Ramos (cell line): ENCODE data around the gene KLHL1.

Experiments used
- in situ Hi-C: fragments of 300-500 bp; cut with MboI; formaldehyde crosslinking; loops from one replicate; pipeline ENCODE4 v1.14.3; 2022; ENCODE audit warnings: low sequenced_read_pairs; ENCODE audit not compliant: unreplicated experiment

KLHL1 gene

GRCh38 chr13:69721631-69722030 is 386.6 kb downstream of the KLHL1 start:
- in situ Hi-C loops = no loop called here

- in situ Hi-C loops = no loop called here
These were observed 387.8 kb downstream of the KLHL1 start for GRCh38 chr13:69720278-69720983.

DNA sequence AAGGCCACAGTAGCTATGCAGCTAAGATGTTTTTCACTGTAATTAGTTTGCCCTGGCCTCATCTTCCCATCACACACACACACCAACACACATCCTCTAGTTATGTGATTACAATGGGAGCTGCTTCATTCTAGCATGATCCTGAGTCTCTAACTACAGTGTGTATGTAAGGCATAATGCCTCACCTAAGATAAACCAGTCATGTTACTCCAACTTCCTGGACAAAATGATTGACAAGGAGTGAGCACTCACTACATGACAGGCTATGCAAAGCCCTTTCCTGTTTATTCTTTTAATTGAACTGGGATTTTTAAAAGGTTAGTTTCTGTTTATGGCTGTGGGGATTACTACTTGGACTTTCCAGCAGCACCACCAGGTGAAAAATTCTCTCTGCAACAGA is 401.4 kb downstream of the KLHL1 start:
- in situ Hi-C loops = no loop called here

GRCh38 chr13:69704311-69704710 is 403.9 kb downstream of the KLHL1 start:
- in situ Hi-C loops = no loop called here

DNA sequence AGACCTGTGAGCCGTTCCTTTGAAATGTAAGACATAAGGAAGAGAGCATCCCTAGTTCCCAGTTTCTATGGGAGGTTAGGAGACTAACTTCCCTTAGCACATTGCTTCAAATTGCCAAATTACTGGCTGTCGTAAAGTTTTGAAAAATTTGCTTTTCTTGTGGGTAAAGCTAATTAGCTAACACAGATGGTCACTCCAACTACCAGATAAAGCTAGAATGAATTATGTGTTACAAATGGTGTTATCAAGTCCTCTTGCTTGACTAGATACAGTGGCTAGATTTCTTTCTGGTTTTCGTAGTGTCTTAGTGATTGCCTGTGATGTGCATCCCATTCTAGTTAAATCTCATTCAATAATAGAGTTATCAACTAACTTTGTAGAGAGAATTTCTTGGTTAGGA is 417.3 kb downstream of the KLHL1 start:
- in situ Hi-C loops = no loop called here

DNA sequence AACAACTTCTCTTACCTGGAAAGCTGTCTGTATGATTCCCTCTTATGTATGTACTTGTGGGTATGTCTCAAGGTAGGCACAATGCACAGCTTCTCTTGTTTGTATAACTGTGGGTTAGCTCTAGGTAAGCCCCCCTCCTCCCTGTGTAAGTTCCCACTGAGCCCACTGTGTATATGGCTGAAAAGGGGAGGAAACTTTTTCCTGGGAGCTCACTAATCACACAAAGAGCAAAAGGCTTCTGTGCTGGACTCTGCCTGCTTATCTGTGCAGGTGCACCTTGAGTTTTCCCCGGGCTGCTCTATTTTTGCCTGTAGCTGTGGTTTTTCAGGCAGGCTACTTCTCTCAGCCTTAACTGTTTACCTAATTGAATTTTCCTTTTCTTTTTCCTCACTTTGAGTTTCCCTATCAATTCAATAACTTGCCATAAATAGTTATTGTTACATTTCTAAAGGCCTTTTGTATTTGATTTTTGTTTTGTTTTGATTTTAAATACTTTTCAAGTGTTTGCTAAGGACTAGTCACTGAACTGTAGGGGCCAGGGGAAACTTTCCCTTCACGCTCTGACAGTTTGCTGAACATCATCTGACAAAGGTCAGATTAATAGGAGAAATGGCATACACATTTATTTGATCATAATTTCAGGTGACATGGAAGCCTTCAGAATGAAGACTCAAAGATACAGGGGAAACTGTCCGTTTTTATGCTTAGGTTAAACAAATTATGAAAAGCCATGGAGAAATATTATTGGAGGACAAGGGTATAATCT is 424.1 kb downstream of the KLHL1 start:
- in situ Hi-C loops = no loop called here

- in situ Hi-C loops = no loop called here
These were observed 426.5 kb downstream of the KLHL1 start for GRCh38 chr13:69681722-69682121.

DNA sequence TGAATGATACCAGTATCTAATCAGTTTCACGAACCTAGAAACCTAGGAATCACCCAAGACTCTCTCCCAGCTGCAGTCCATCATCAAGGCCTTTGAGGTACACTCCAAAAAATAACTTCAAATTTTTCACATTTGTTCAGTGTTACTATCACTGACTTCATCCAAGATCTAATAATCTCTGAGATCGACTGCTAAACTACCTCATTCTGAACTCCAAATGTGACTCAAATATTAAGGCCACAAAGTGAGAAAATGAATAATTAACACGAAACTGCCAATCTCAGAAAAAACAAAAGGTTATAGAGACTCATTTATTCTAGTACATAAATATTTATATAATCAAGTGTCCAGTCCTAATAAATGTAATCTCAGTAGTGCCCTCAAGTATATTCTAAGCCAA is 430.9 kb downstream of the KLHL1 start:
- in situ Hi-C loops = no loop called here

DNA sequence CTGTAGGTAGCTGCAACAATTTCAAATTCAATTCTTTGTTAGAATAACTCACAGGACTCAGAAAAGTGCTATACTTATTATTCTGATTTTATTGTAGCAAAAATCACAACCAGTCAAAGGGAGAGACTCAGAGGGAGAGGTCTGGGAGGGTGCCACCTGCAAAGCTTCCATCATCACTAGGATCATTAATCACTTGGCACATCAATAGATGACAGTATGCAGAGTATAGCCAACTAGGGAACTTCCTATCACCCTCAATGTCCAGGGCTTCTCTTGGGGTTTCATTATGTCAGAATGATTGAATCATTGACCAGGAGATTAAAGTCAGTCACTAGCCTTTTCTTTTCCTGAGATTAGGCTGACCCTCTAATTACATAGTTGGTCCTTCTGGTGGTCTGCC is 432.0 kb downstream of the KLHL1 start:
- in situ Hi-C loops = no loop called here

DNA sequence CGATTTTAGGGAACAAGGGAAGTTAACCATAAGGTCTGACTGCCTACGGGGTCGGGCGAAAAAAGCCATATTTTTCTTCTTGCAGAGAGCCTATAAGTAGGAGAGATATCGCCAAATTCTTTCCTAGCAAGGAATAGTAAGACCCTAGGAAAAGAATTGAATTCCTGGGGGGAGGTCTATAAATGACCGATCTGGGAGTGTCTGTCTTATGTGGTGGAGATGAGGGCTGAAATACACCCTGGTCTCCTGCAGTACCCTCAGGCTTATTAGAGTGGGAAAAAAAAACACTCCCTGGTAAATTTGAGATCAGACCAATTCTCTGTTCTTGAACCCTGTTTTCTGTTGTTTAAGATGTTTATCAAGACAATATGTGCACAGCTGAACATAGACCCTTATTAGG is 448.1 kb downstream of the KLHL1 start:
- in situ Hi-C loops = no loop called here

GRCh38 chr13:69657676-69658075 is 450.6 kb downstream of the KLHL1 start:
- in situ Hi-C loops = no loop called here

GRCh38 chr13:69654392-69654791 is 453.9 kb downstream of the KLHL1 start:
- in situ Hi-C loops = no loop called here
